SK-N-SH (cell line): ENCODE measurements around the gene ZNF335.
"Not testable (repeated sequence)": the region's sequence is repeated elsewhere in the genome, so short reads cannot be mapped to it uniquely, and the experiment has no call there.

Experiments used
- MEF2A ChIP-seq: IDR thresholded peaks from 2 replicates; pipeline ENCODE4 v1.4.0; 2012; ENCODE audit warnings: low read depth, borderline replicate concordance
- POLR2AphosphoS5 ChIP-seq: IDR thresholded peaks from 2 replicates; pipeline ENCODE4 v1.6.1; 2012; ENCODE audit warnings: low read depth, low read length

- not testable (repeated sequence) for TF ChIP-seq POLR2AphosphoS5, MEF2A
Measured at GRCh38 chr20:45988830-45989229, 16.8 kb upstream of the ZNF335 start.
